Neural progenitor cell (in vitro differentiated cells): ENCODE results near the gene KCTD16. TPM values are rescaled to one million over a fixed set of nuclear protein-coding genes. Genes with fewer than 3 reads are reported as not detected.

Source experiments
- DNase-seq: peaks from one replicate; pipeline ENCODE4 v3.0.0-alpha.2; 2016; ENCODE audit warnings: low spot score
- H2AFZ ChIP-seq: fragments of 200-600 bp; sonication (generic); replicated peaks from 2 replicates; pipeline ENCODE4 v1.6.1; 2016; ENCODE audit warnings: antibody characterized with exemption
- H3F3A ChIP-seq: fragments of 200-600 bp; sonication (generic); 2 replicates; pipeline ENCODE4 v1.6.1; 2016; ENCODE audit warnings: antibody characterized with exemption, low read depth
- H3K27ac ChIP-seq: fragments of 200-600 bp; sonication (generic); 2 replicates; pipeline ENCODE4 v1.5.1; 2016; ENCODE audit warnings: mild to moderate bottlenecking
- H3K27me3 ChIP-seq: fragments of 200-600 bp; sonication (generic); 2 replicates; pipeline ENCODE4 v1.6.1; 2016; ENCODE audit warnings: mild to moderate bottlenecking, moderate library complexity
- H3K36me3 ChIP-seq: fragments of 200-600 bp; sonication (generic); 2 replicates; pipeline ENCODE4 v1.5.1; 2016
- H3K4me1 ChIP-seq: fragments of 200-600 bp; sonication (generic); 2 replicates; pipeline ENCODE4 v1.6.1; 2016; ENCODE audit warnings: mixed run types
- H3K4me2 ChIP-seq: fragments of 200-600 bp; sonication (generic); 2 replicates; pipeline ENCODE4 v1.6.1; 2016
- H3K4me3 ChIP-seq: fragments of 200-600 bp; sonication (generic); 2 replicates; pipeline ENCODE4 v1.5.1; 2016
- H3K79me2 ChIP-seq: fragments of 200-600 bp; sonication (generic); 2 replicates; pipeline ENCODE4 v1.6.1; 2016; ENCODE audit warnings: low read depth
- H3K9ac ChIP-seq: fragments of 200-600 bp; sonication (generic); 2 replicates; pipeline ENCODE4 v1.6.1; 2016
- H3K9me3 ChIP-seq: fragments of 200-600 bp; sonication (generic); 2 replicates; pipeline ENCODE4 v1.5.1; 2016; ENCODE audit warnings: low read depth
- H4K20me1 ChIP-seq: fragments of 200-600 bp; sonication (generic); 2 replicates; pipeline ENCODE4 v1.6.1; 2016; ENCODE audit warnings: low read depth
- H3K27ac Mint-ChIP-seq: 3 replicates; pipeline ENCODE4 v1.8.0; 2021; ENCODE audit warnings: mixed read lengths
- H3K27me3 Mint-ChIP-seq: 2 replicates; pipeline ENCODE4 v1.8.0; 2022; ENCODE audit warnings: low read depth, mild to moderate bottlenecking, inconsistent platforms, moderate library complexity, mixed read lengths; ENCODE audit not compliant: insufficient read depth
- H3K36me3 Mint-ChIP-seq: 3 replicates; pipeline ENCODE4 v1.8.0; 2021; ENCODE audit warnings: mixed read lengths
- H3K4me1 Mint-ChIP-seq: 3 replicates; pipeline ENCODE4 v1.8.0; 2021; ENCODE audit warnings: mixed read lengths
- H3K4me3 Mint-ChIP-seq: 3 replicates; pipeline ENCODE4 v1.8.0; 2021; ENCODE audit warnings: mild to moderate bottlenecking, moderate library complexity, mixed read lengths
- H3K9me3 Mint-ChIP-seq: 3 replicates; pipeline ENCODE4 v1.8.0; 2020; ENCODE audit warnings: mixed read lengths
- EZH2 ChIP-seq: fragments of 200-600 bp; sonication (generic); IDR thresholded peaks from 2 replicates; pipeline ENCODE4 v1.6.1; 2017; ENCODE audit warnings: antibody characterized with exemption, mild to moderate bottlenecking, moderate library complexity
- EZH2phosphoT487 ChIP-seq: fragments of 200-600 bp; sonication (generic); IDR thresholded peaks from 2 replicates; pipeline ENCODE4 v1.6.1; 2017; ENCODE audit warnings: antibody characterized with exemption
- total RNA-seq: library from RNA; depleted of rRNA; stranded (reverse); fragments of >200 nt; gene quantifications from 2 replicates; pipeline ENCODE4 v1.2.3, GENCODE V29; 2015; ENCODE audit warnings: low replicate concordance
- TF ChIP-seq, protein P1 (sequence below): fragments of 200-600 bp; sonication (generic); IDR thresholded peaks from 2 replicates; pipeline ENCODE4 v1.5.1; 2017; ENCODE audit warnings: antibody characterized with exemption, mild to moderate bottlenecking

The KCTD16 gene
- total RNA-seq, 1 donor from 2014 or later, result 1.6 TPM

DNA sequence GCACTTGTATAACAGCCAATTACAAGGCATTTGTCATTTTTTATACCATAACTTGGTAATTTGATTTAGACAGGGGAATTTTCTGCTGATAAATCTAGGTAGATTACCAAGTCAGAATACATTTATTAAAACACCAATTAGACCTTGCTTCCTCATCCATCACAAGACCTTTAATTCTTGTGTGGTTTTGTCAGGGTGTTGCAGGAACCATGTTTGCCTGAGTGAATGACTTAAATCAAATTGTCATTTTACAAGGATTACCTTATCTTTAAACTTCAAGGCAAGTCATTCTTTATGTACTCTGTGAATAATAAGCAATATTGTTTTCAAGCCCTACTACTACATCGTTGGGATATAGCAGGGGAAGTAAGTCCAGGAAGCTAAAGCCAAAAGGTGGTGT, 257.7 kb downstream of the KCTD16 start:
- Histone ChIP-seq H3F3A (no peaks in the 10 kb centered on the region), H3K9ac (no peak overlapping the region), H3K9me3 (no peaks in the 10 kb centered on the region), H2AFZ (no peak overlapping the region), H4K20me1 (no peaks in the 10 kb centered on the region), H3K4me3 (no peak overlapping the region), H3K79me2 (no peaks in the 10 kb centered on the region), H3K4me2 (no peak overlapping the region), H3K27ac (no peak overlapping the region), H3K36me3 (no peaks in the 10 kb centered on the region), H3K4me1 (peaks cover under 1% of the 10 kb centered on the region), H3K27me3 (no peaks in the 10 kb centered on the region)
- no peaks in the 10 kb centered on the region for H3K9me3 Mint-ChIP-seq
- TF ChIP-seq, protein P1, sequence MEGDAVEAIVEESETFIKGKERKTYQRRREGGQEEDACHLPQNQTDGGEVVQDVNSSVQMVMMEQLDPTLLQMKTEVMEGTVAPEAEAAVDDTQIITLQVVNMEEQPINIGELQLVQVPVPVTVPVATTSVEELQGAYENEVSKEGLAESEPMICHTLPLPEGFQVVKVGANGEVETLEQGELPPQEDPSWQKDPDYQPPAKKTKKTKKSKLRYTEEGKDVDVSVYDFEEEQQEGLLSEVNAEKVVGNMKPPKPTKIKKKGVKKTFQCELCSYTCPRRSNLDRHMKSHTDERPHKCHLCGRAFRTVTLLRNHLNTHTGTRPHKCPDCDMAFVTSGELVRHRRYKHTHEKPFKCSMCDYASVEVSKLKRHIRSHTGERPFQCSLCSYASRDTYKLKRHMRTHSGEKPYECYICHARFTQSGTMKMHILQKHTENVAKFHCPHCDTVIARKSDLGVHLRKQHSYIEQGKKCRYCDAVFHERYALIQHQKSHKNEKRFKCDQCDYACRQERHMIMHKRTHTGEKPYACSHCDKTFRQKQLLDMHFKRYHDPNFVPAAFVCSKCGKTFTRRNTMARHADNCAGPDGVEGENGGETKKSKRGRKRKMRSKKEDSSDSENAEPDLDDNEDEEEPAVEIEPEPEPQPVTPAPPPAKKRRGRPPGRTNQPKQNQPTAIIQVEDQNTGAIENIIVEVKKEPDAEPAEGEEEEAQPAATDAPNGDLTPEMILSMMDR, result no peak
- TF ChIP-seq EZH2phosphoT487 (no peak), EZH2 (no peak)
- H3K27me3 Mint-ChIP-seq, result peaks cover 3% of the 10 kb centered on the region
- no peak overlapping the region for H3K27ac Mint-ChIP-seq
- H3K4me1 Mint-ChIP-seq, result no peaks in the 10 kb centered on the region
- no peaks in the 10 kb centered on the region for H3K36me3 Mint-ChIP-seq
- no peak overlapping the region for H3K4me3 Mint-ChIP-seq
- DNase-seq, result no peak

DNA sequence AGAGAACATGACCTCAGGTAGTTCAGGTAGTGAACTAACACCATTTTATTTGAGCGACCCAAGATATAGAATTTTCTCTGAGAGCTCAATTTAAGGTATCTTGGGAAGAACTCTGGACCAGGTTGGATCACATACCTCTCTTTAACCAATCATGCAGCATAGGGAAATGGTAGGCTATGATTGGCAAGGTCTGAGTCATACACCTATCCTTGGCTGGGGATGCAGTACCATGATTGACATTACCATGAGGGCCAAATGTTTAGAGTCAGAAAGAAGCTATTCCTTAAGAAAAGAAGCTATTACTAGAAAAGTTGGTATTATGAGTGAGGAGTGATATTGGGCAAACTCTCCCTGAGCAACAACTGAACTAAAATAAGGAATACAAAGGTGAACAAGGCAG, 258.7 kb downstream of the KCTD16 start:
- Histone ChIP-seq H3K4me1 (peaks cover 10% of the 10 kb centered on the region), H3K4me3 (no peak overlapping the region), H4K20me1 (no peaks in the 10 kb centered on the region), H3K27me3 (no peaks in the 10 kb centered on the region), H3K27ac (no peak overlapping the region), H3K79me2 (no peaks in the 10 kb centered on the region), H3F3A (peaks cover 6% of the 10 kb centered on the region), H3K9ac (no peak overlapping the region), H3K9me3 (no peaks in the 10 kb centered on the region), H2AFZ (no peak overlapping the region), H3K36me3 (no peaks in the 10 kb centered on the region), H3K4me2 (no peak overlapping the region)
- H3K27ac Mint-ChIP-seq, result no peak overlapping the region
- peaks cover 3% of the 10 kb centered on the region for H3K27me3 Mint-ChIP-seq
- H3K4me1 Mint-ChIP-seq, result no peaks in the 10 kb centered on the region
- no peak overlapping the region for H3K4me3 Mint-ChIP-seq
- no peaks in the 10 kb centered on the region for H3K9me3 Mint-ChIP-seq
- DNase-seq, result no peak
- no peaks in the 10 kb centered on the region for H3K36me3 Mint-ChIP-seq
- TF ChIP-seq, protein P1, result no peak
- TF ChIP-seq EZH2 (no peak), EZH2phosphoT487 (no peak)

- Histone ChIP-seq H2AFZ (no peak overlapping the region), H4K20me1 (no peaks in the 10 kb centered on the region), H3K36me3 (no peaks in the 10 kb centered on the region), H3K9me3 (no peaks in the 10 kb centered on the region), H3K79me2 (no peaks in the 10 kb centered on the region), H3K27me3 (no peaks in the 10 kb centered on the region), H3K4me3 (no peak overlapping the region), H3K4me2 (no peak overlapping the region), H3K4me1 (peaks cover 10% of the 10 kb centered on the region), H3K27ac (no peak overlapping the region), H3F3A (peaks cover 6% of the 10 kb centered on the region), H3K9ac (no peak overlapping the region)
- H3K4me3 Mint-ChIP-seq, result no peak overlapping the region
- TF ChIP-seq, protein P1, result no peak
- TF ChIP-seq EZH2 (no peak), EZH2phosphoT487 (no peak)
- H3K27me3 Mint-ChIP-seq, result peaks cover 3% of the 10 kb centered on the region
- no peaks in the 10 kb centered on the region for H3K36me3 Mint-ChIP-seq
- H3K27ac Mint-ChIP-seq, result no peak overlapping the region
- no peaks in the 10 kb centered on the region for H3K4me1 Mint-ChIP-seq
- H3K9me3 Mint-ChIP-seq, result no peaks in the 10 kb centered on the region
- DNase-seq, result no peak
Measured at GRCh38 chr5:144429905-144430304, 259.2 kb downstream of the KCTD16 start.
